Endothelial cell of umbilical vein (primary cell): ENCODE data around the gene PRPF31. TPM values are rescaled to one million over a fixed set of nuclear protein-coding genes. Genes with fewer than 3 reads are reported as not detected.

Experiments
- BruUV-seq: library from RNA; stranded (reverse); fragments of 400-500 nt; replicated peaks from 2 replicates; lab custom pipeline; 2021; lab: Mats Ljungman, UMichigan
- CTCF ChIA-PET: fragments of 300-600, 350-600 bp; sonication (Branson Sonifier 250); formaldehyde crosslinking; loops from one replicate; lab custom pipeline; 2021; ENCODE audit warnings: antibody characterized with exemption, inconsistent platforms; lab: Charles Lee
- POLR2A ChIA-PET: fragments of 300-600, 350-600 bp; sonication (Branson Sonifier 250); formaldehyde crosslinking; loops from one replicate; lab custom pipeline; 2021; ENCODE audit warnings: antibody characterized with exemption, inconsistent platforms; lab: Charles Lee
- DNase-seq: peaks from one replicate; pipeline ENCODE4 v3.0.0-alpha.2; 2011; ENCODE audit warnings: low read depth, low spot score
- FAIRE-seq: peaks from 2 replicates; lab custom pipeline; 2011; peaks lifted over from hg19 to GRCh38; lab: Jason Lieb, UNC
- H2AFZ ChIP-seq: 2 replicates; pipeline ENCODE4 v1.6.0; 2012; ENCODE audit warnings: low read depth, low read length, control low read depth, inconsistent platforms
- H3K27ac ChIP-seq: 2 replicates; pipeline ENCODE4 v1.5.1; 2011; ENCODE audit warnings: low read depth, mild to moderate bottlenecking, control low read depth, low read length, moderate library complexity; ENCODE audit not compliant: insufficient read depth
- H3K27me3 ChIP-seq, 2 experiments: 2 replicates each; pipeline versions ENCODE4 v1.6.0 to v1.6.1; 2011; ENCODE audit warnings: low read length in 2 of 2, mixed read lengths in 1 of 2; ENCODE audit not compliant: control insufficient read depth in 2 of 2, insufficient read depth in 2 of 2
- H3K36me3 ChIP-seq, 2 experiments: 2 replicates in 1 of 2; 3 replicates in 1 of 2; pipeline ENCODE4 v1.5.1; 2011; ENCODE audit warnings: low read length in 2 of 2, mild to moderate bottlenecking in 1 of 2, moderate library complexity in 1 of 2; ENCODE audit not compliant: control insufficient read depth in 2 of 2, insufficient read depth in 2 of 2; ENCODE audit errors: extremely low read depth in 1 of 2
- H3K4me1 ChIP-seq: 3 replicates; pipeline ENCODE4 v1.5.1; 2011; ENCODE audit warnings: mild to moderate bottlenecking, low read length; ENCODE audit not compliant: control insufficient read depth, insufficient read depth; ENCODE audit errors: extremely low read depth
- H3K4me2 ChIP-seq: 2 replicates; pipeline ENCODE4 v1.6.1; 2011; ENCODE audit warnings: low read length, control low read depth, mixed read lengths; ENCODE audit not compliant: insufficient read depth
- H3K4me3 ChIP-seq, 3 experiments: fragments of 200-600 bp in 1 of 3; sonication (generic), shearing (Covaris generic) in 1 of 3; replicated peaks in 1 of 3; 2 replicates each; pipeline ENCODE4 v1.5.1; 2011 to 2016; ENCODE audit warnings: control low read depth in 3 of 3, low read length in 3 of 3, mild to moderate bottlenecking in 2 of 3, inconsistent platforms in 1 of 3, low read depth in 1 of 3, moderate library complexity in 1 of 3; ENCODE audit not compliant: insufficient read depth in 1 of 3
- H3K79me2 ChIP-seq: 2 replicates; pipeline ENCODE4 v1.6.0; 2012; ENCODE audit warnings: low read length, inconsistent platforms; ENCODE audit not compliant: control insufficient read depth, insufficient read depth
- H3K9ac ChIP-seq: replicated peaks from 2 replicates; pipeline ENCODE3; 2011; ENCODE audit warnings: low read length, control low read depth; ENCODE audit not compliant: insufficient read depth; ENCODE audit errors: extremely low read depth
- H3K9me1 ChIP-seq: replicated peaks from 3 replicates; pipeline ENCODE4 v1.6.0; 2011; ENCODE audit warnings: mild to moderate bottlenecking, low read length; ENCODE audit not compliant: control insufficient read depth, insufficient read depth; ENCODE audit errors: extremely low read depth
- H3K9me3 ChIP-seq: replicated peaks from 2 replicates; pipeline ENCODE4 v1.5.1; 2012; ENCODE audit warnings: low read length, inconsistent platforms; ENCODE audit not compliant: control insufficient read depth, insufficient read depth
- H4K20me1 ChIP-seq: replicated peaks from 2 replicates; pipeline ENCODE3; 2011; ENCODE audit warnings: mild to moderate bottlenecking, low read length; ENCODE audit not compliant: control insufficient read depth, insufficient read depth; ENCODE audit errors: extremely low read depth
- EZH2 ChIP-seq: IDR thresholded peaks from 2 replicates; pipeline ENCODE4 v1.6.1; 2012; ENCODE audit warnings: borderline replicate concordance, low read depth, mild to moderate bottlenecking, moderate library complexity, low read length, inconsistent platforms; ENCODE audit not compliant: severe bottlenecking
- FOS ChIP-seq: IDR thresholded peaks from 2 replicates; pipeline ENCODE4 v1.6.1; 2011; ENCODE audit warnings: mild to moderate bottlenecking, low read length, moderate library complexity, borderline replicate concordance; ENCODE audit not compliant: insufficient read depth
- GATA2 ChIP-seq: IDR thresholded peaks from 2 replicates; pipeline ENCODE4 v1.7.0; 2011; ENCODE audit warnings: low read depth, mild to moderate bottlenecking, moderate library complexity, mixed read lengths, low read length; ENCODE audit not compliant: insufficient read length, insufficient read depth
- JUN ChIP-seq: IDR thresholded peaks from 2 replicates; pipeline ENCODE4 v1.6.1; 2011; ENCODE audit warnings: borderline replicate concordance, low read depth; ENCODE audit not compliant: insufficient read length, insufficient read depth
- MYC ChIP-seq: IDR thresholded peaks from one replicate; pipeline ENCODE4 v1.6.1; 2011; ENCODE audit warnings: mild to moderate bottlenecking, low read depth, low read length
- POLR2A ChIP-seq: IDR thresholded peaks from 2 replicates; pipeline ENCODE4 v1.6.1; 2012; ENCODE audit warnings: low read depth, mild to moderate bottlenecking, control low read depth, low read length
- POLR2AphosphoS5 ChIP-seq: IDR thresholded peaks from 2 replicates; pipeline ENCODE4 v1.6.1; 2012; ENCODE audit warnings: low read depth, mild to moderate bottlenecking, control low read depth, low read length, moderate library complexity; ENCODE audit not compliant: insufficient read depth
- dilution Hi-C: fragments of 300-500 bp; cut with MboI; formaldehyde crosslinking; loops from one replicate; pipeline ENCODE4 v1.15.0; 2019; ENCODE audit warnings: low sequenced_read_pairs; ENCODE audit not compliant: extremely low pct_ligation_motif_present
- intact Hi-C: fragments of 100-400 bp; cut with micrococcal nuclease; formaldehyde crosslinking; loops from one replicate; pipeline ENCODE4 v1.10.0; 2022
- polyA plus RNA-seq, 4 experiments: library from polyadenylated mRNA; depleted of rRNA in 3 of 4; stranded (reverse) in 3 of 4; unstranded in 1 of 4; fragments of >200 nt; gene quantifications; 2 replicates each; pipeline versions ENCODE4 v1.2.1 to v1.2.3, GENCODE V29; 2011 to 2012; ENCODE audit warnings: missing spikeins in 1 of 4
- total RNA-seq: library from RNA; stranded (reverse); gene quantifications from 2 replicates; pipeline ENCODE4 v1.2.3, GENCODE V29; 2021
- TF ChIP-seq, protein P1 (sequence below): IDR thresholded peaks from 2 replicates; pipeline ENCODE4 v1.6.1; 2011; ENCODE audit not compliant: insufficient read depth, insufficient read length
- TF ChIP-seq, protein P2 (sequence below), 2 donors: IDR thresholded peaks; 1 replicate in 1 of 2; 2 replicates in 1 of 2; pipeline ENCODE4 v1.5.1; 2011; ENCODE audit warnings: low read length in 2 of 2, mild to moderate bottlenecking in 2 of 2, moderate library complexity in 2 of 2, control low read depth in 1 of 2, inconsistent platforms in 1 of 2, low read depth in 1 of 2; ENCODE audit not compliant: insufficient read depth in 1 of 2; ENCODE audit errors: extremely low read depth in 1 of 2

PRPF31 gene
- total and polyA plus RNA-seq, 2 donors (not counting 3 experiments of a cell fraction or from before 2014, with no cell fraction given): 76.2 to 101 TPM

DNA sequence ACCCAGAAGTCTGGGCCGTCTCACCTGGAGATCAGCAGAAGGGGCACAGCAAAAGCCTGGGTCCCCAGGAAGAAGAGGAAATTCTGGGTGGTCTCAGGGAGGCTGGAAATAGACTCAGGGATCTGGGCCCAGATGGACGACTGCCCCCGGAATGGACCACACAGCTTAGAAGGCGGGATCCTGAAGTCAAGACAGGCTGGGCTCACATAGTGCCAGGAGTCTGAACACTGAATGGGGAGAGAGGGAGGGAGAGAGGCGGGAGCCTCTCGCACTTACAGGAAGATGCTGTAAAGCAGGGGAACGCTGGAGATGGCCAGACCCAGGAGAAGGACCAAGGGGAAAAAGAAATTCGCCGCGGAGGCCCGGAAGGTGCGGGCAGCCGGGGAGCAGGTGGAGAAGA, 45.3 kb downstream of the PRPF31 start:
- Histone ChIP-seq H3K9ac (peak overlapping the region; percentile 81), H3K27me3 (peaks cover 0 to 8% of the 10 kb centered on the region in 2 experiments), H3K4me3 (peak overlapping the region in 1 of 3 experiments; percentile 54), H3K4me1 (peaks cover 18% of the 10 kb centered on the region), H4K20me1 (no peaks in the 10 kb centered on the region), H3K27ac (peak overlapping the region; percentile 71), H3K9me3 (no peaks in the 10 kb centered on the region), H3K4me2 (peak overlapping the region; percentile 67), H3K36me3 (peaks cover 4 to 15% of the 10 kb centered on the region in 2 experiments), H3K9me1 (no peaks in the 10 kb centered on the region), H2AFZ (peak overlapping the region; percentile 73), H3K79me2 (peaks cover 4% of the 10 kb centered on the region)
- ChIA-PET CTCF (interaction anchor here (0.8 to 1.4 kb wide), 3 partner anchors 9 to 38 kb away, joined by 3 to 4 read pairs (median 3); partner anchors contain the start of gene MBOAT7), POLR2A (interaction anchor here (0.7 kb wide), 1 partner anchor 105 kb away, joined by 10 read pairs; no protein-coding TSS in a partner anchor)
- dilution Hi-C loops (no loop called here), intact Hi-C loops (loop anchor here (5.0 kb wide), 2 partner anchors 41 to 296 kb away; partner anchors contain the start of gene RPS9)
- FAIRE-seq: no peak
- TF ChIP-seq GATA2 (no peak), FOS (no peak), JUN (no peak), MYC (no peak), EZH2 (no peak), POLR2A (no peak), POLR2AphosphoS5 (no peak)
- TF ChIP-seq, protein P1, sequence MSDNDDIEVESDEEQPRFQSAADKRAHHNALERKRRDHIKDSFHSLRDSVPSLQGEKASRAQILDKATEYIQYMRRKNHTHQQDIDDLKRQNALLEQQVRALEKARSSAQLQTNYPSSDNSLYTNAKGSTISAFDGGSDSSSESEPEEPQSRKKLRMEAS: no peak
- TF ChIP-seq, protein P2, sequence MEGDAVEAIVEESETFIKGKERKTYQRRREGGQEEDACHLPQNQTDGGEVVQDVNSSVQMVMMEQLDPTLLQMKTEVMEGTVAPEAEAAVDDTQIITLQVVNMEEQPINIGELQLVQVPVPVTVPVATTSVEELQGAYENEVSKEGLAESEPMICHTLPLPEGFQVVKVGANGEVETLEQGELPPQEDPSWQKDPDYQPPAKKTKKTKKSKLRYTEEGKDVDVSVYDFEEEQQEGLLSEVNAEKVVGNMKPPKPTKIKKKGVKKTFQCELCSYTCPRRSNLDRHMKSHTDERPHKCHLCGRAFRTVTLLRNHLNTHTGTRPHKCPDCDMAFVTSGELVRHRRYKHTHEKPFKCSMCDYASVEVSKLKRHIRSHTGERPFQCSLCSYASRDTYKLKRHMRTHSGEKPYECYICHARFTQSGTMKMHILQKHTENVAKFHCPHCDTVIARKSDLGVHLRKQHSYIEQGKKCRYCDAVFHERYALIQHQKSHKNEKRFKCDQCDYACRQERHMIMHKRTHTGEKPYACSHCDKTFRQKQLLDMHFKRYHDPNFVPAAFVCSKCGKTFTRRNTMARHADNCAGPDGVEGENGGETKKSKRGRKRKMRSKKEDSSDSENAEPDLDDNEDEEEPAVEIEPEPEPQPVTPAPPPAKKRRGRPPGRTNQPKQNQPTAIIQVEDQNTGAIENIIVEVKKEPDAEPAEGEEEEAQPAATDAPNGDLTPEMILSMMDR (IDR thresholded peaks at IDR 0.05; ENCODE audit: extremely low read depth in 1 of 2, insufficient read depth in 1 of 2, low read depth in 1 of 2, low read length in 2 of 2): no peak
- no peak for DNase-seq
- no TSS peak for BruUV-seq
